HCEC 1CT (cell line): Measurements from ENCODE around the gene NKPD1.

Source experiments
- DNase-seq: peaks from one replicate; pipeline ENCODE4 v3.0.0-alpha.2; 2017

The NKPD1 gene

GRCh38 chr19:45152504-45153338 lies 8.1 kb downstream of the NKPD1 start:
- no peak for DNase-seq

GRCh38 chr19:45151821-45152503 lies 8.8 kb downstream of the NKPD1 start:
- no peak for DNase-seq

DNA sequence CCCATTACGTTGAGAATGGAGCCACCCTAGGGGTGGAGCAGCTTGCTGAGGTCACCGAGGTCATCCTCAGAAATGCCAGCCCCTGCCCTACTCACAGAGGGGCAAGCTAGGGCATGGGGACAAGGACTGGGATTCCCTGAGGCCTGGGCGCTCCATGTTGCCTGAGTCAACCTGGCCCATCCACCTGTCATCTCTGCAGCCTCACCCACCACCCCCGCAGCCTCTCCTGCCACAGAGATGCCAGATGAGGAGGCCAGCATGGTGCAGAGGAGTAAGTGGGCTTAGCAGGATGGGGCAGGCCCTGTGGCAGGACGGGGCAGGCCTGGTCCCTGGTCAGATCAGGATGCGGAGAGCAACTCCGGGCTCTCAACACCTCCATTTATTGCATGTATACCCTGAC lies 9.5 kb downstream of the NKPD1 start:
- no peak for DNase-seq

- no peak for DNase-seq
Measured at GRCh38 chr19:45150751-45151281, 10.0 kb downstream of the NKPD1 start.

GRCh38 chr19:45150180-45150579 lies 10.6 kb downstream of the NKPD1 start:
- no peak for DNase-seq

DNA sequence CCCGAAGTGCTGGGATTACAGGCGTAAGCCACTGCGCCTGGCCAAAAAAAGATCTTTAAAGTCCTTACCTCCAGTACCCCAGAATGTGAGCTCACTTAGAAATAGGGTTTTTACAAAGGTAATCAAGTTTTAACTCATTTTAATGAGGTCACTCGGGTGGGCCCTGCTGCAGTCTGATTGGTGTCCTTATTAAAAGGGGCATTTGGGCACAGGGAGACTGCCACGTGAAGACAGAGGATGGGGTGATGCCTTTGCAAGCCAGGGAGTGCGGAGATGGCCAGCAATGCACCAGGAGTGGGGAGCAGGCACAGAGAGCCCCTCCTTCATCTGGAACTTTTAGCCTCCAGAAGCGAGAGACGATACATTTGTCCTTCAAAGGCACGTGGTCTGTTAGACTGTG lies 11.7 kb downstream of the NKPD1 start:
- DNase-seq, result no peak

- no peak for DNase-seq
Measured at GRCh38 chr19:45147835-45148676, 12.7 kb downstream of the NKPD1 start.

DNA sequence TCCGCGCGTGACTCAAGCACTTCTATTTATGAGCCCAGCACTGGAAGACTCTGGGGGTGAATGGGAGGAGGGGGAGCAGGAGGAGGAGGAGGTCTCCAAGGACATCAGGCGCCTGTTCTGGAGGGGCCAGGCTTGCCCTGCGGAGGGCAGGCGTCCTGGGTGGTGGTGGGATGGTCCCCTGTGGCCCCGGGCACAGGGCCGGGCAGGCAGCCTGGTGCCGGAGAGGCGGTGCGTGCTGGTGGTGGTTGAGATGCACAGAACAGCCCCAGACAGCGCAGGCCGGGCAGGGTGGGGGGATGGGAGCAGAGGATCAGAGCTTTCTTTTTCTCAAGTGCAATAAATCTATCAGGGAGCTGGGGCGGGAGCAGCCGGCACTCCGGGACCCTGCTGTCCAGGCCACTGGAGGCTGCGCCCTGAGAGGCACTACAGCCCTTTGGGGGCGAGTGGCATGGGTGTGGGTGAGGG lies 14.0 kb downstream of the NKPD1 start:
- DNase-seq, result no peak

GRCh38 chr19:45146251-45146650 lies 14.5 kb downstream of the NKPD1 start:
- no peak for DNase-seq

DNA sequence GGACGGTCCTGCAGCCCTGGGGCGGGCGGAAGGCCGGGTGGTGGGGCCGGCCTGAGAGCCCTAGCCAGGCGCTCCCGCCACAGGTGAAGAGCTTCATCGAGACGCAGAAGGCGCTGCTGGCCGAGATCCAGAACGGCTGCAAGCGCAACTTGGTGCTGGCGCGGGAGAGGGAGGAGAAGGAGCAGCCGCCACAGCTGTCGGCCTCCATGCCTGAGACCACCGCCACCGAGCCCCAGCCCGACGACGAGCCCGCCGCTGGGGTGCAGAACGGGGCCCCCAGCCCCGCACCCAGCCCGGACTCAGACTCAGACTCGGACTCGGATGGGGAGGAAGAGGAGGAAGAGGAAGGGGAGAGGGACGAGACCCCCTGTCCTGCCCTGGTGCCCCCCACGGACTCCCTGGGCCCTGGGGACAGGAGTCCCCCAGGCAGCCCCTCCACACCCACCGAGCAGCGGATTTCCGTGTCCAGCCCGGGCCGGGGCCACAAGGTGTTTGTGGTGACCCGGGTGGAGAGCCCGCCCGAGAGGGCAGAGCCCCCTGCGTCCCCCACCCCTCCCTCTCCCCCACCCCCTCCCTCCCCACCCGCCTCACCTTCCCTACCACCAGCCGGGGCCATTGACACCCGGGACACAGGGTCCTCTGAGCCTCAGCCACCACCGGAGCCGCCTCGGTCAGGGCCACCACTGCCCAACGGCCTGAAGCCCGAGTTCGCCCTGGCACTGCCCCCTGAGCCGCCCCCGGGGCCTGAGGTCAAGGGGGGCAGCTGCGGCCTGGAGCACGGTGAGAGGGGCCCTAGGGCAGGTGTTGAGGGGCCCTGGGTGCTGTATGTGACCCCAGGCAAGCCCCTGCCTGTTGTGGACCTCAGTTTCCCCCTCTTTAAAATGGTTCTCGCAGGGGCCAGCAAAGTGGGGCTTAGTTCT lies 15.3 kb downstream of the NKPD1 start:
- no peak for DNase-seq

- DNase-seq, result no peak
Measured at GRCh38 chr19:45144431-45145269, 16.1 kb downstream of the NKPD1 start.

DNA sequence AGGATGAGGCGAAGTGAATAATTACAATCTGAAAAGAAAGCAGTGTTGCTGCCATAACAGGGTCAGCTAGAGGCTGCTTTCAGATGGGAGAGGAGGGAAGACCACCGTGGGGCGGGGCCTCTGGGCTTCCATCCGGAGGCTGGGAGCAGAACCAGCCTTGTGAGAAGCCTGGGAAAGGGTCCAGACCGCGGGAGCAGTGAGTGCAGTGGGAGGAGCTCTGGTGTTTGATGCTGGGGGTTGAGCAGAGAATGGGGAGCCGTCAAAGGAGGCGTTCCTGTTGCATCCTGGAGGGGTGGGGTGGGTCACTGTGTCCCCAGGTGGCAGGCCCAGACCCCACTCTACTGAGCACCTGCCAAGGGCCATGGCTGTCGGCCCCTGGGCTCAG lies 18.1 kb downstream of the NKPD1 start:
- no peak for DNase-seq

DNA sequence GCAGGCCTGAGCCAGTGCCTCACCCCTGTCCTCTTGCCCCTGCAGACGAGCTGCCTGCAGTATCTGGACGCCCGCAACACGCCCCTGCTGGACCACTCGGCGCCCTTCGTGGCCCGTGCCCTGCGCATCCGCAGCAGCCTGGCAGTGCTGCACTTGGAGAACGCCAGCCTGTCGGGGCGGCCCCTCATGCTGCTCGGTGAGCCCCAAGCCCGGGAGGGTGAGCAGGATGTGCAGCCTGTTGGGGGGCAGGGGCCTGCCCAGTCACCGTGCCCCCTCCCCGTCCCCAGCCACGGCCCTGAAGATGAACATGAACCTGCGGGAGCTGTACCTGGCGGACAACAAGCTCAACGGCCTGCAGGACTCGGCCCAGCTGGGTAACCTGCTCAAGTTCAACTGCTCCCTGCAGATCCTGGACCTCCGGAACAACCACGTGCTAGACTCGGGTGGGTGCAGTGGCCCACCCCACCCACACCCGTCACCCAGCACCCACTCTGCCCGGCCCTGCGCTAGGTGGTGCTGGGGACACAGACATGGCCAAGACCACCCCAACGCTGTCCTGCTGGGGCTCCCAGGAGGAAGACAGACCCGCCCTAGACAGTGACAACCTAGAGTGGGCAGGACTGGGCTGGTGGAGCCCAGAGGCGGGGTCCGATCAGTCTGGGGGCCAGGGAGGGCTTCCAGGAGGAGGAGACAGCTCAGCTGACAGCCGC lies 18.6 kb downstream of the NKPD1 start:
- DNase-seq, result no peak

GRCh38 chr19:45141203-45141900 lies 19.4 kb downstream of the NKPD1 start:
- DNase-seq, result no peak

DNA sequence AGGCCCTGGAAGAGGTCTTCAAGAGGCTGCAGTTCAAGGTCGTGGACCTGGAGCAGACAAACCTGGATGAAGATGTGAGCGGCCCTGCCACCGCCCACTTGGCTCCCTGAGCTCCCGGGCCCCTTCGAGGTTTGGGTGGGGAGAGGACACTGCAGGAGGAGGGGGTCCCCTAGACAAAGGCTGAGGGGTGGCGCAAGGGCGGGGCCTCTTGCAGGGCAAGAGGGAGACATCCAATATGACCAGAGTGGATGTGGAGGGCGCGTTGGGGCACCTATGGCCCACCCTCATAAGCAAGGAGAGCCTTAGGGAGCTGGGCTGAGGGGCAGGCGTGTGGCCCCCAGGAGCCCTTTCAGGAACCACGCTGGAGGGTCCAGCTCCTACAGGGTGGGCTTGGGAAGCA lies 20.2 kb downstream of the NKPD1 start:
- no peak for DNase-seq

GRCh38 chr19:45140144-45140503 lies 20.7 kb downstream of the NKPD1 start:
- DNase-seq, result no peak

DNA sequence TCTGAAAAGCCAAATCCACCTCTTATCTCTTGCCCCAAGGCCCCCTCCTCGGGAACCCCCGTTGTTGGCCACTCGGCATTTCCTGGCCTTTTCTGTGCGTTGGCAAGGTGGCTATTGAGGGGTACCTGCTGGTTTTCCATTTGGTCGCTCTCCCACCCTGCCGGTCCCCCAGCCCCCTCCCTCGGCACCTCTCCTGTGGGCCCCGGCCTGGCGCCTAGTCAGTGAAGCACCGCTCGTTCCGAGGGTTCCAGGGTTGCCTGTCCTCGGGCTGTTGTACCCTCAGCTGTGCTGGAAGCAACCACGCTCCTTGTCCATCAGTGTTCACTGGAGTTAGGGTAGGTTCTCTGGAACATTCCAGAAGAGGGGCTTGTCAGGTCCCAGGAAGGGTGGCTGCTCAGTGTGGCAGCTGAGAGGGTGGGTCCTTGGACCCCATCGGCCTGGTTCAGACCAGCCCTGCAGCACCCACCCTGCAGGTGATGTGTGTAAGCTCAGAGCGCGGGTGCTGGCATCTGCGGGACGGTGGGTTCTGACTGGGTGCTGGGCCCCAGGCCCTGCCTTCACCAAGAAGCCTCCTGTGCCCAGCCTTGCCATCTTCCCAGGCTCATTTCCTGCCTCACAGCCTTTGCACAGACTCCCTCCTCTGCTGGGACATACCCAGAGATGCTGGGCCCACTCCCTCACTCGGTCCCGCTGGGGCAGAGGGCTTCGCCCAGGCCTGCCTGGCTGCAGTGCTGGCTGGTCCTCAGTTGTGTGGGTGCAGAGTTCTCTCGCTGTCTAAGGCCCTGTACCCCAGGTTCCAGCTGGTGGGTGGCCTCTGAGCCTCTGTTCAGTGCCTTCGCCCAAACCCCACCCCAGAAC lies 21.3 kb downstream of the NKPD1 start:
- DNase-seq, result no peak

- no peak for DNase-seq
Measured at GRCh38 chr19:45138303-45138751, 22.5 kb downstream of the NKPD1 start.
